Measurements from ENCODE around the gene SV2B. TPM values are rescaled to one million over a fixed set of nuclear protein-coding genes. Genes with fewer than 3 reads are reported as not detected.

Gene SV2B
- total RNA-seq, 3 donors from 2014 or later = 0.41 to 4.2 (median 0.80) TPM

DNA sequence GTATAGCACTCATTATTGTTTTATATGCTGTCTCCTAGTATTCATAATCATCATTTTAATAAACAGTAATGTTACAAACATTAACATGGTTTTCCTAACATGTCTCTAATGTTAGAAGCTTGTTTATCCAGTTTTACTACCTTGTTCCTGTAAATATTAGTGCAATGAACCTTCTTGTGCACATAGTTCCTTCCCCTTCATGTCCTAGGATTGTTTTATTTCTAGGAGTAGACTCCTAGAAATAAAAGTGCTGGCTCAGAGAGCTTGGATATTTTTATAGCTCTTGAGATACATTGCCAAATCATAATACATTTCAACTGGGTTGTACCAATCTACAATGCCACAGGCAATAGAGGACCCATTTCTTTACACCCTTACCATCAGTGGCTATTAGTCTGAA lies 161.3 kb downstream of the SV2B start:
- TF ChIP-seq, protein P1, sequence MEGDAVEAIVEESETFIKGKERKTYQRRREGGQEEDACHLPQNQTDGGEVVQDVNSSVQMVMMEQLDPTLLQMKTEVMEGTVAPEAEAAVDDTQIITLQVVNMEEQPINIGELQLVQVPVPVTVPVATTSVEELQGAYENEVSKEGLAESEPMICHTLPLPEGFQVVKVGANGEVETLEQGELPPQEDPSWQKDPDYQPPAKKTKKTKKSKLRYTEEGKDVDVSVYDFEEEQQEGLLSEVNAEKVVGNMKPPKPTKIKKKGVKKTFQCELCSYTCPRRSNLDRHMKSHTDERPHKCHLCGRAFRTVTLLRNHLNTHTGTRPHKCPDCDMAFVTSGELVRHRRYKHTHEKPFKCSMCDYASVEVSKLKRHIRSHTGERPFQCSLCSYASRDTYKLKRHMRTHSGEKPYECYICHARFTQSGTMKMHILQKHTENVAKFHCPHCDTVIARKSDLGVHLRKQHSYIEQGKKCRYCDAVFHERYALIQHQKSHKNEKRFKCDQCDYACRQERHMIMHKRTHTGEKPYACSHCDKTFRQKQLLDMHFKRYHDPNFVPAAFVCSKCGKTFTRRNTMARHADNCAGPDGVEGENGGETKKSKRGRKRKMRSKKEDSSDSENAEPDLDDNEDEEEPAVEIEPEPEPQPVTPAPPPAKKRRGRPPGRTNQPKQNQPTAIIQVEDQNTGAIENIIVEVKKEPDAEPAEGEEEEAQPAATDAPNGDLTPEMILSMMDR (IDR thresholded peaks at IDR 0.05) = no peak
- Histone ChIP-seq H3K4me1 (ENCODE audit: low read depth) (no peaks in the 10 kb centered on the region), H3K36me3 (ENCODE audit: low read depth) (no peaks in the 10 kb centered on the region), H3K9me3 (no peaks in the 10 kb centered on the region), H3K4me3 (no peak overlapping the region)
- ATAC-seq = no peak
- no peak for DNase-seq
- intact Hi-C loops (cut with DNase I, micrococcal nuclease) = loop anchor here in 1 of 2 donors (10.0 kb wide), 1 partner anchor 307 kb away; the partner anchor contains the start of gene RCCD1

- TF ChIP-seq, protein P1 (IDR thresholded peaks at IDR 0.05) = no peak
- Histone ChIP-seq H3K4me1 (ENCODE audit: low read depth) (no peaks in the 10 kb centered on the region), H3K4me3 (no peak overlapping the region), H3K9me3 (no peaks in the 10 kb centered on the region), H3K36me3 (ENCODE audit: low read depth) (no peaks in the 10 kb centered on the region)
- ATAC-seq (peak; percentile 48), DNase-seq (peak in 1 of 3 donors; percentile 13)
- intact Hi-C loops (cut with DNase I, micrococcal nuclease) = loop anchor here in 1 of 2 donors (10.0 kb wide), 1 partner anchor 309 kb away; the partner anchor contains the start of gene RCCD1
Measured at GRCh38 chr15:91263632-91264531, 163.8 kb downstream of the SV2B start.

DNA sequence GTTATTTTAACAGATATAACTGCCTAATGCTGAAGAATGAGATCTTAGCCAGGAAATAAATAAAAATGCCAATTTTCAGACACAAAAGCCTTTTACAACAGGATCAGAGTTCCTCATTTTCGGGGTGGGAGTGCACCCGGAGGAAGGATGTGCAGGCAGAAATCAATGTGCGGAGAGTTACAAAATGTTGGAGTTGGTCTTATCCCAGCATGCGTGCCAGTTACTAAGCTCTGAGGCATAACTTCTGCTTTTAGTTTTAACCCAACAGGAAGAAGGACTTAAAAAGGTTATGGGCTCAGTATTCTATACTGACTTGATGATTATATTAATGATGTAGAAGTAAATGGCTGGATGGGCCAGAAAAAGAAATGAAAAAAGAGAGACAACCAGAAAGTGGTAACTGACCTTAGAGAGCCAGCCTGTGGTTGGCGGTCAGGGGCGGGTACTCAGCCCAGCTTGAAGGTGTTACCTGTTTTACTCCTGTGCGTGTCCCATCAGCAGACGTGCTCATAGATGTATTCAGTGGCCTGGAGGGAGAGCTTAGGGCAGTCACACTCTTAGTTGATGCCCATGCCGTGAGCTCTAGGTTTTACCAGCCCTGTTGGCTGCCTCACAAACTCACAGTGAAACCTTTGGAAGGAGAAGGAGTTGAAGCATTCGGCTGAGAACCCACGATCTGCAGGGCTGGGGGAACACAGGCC lies 164.7 kb downstream of the SV2B start:
- Histone ChIP-seq H3K36me3 (ENCODE audit: low read depth) (no peaks in the 10 kb centered on the region), H3K4me1 (ENCODE audit: low read depth) (no peaks in the 10 kb centered on the region), H3K9me3 (no peaks in the 10 kb centered on the region), H3K4me3 (no peak overlapping the region)
- TF ChIP-seq, protein P1 (IDR thresholded peaks at IDR 0.05) = no peak
- DNase-seq = peak in 1 of 3 donors; percentile 8
- intact Hi-C loops (cut with DNase I, micrococcal nuclease) = loop anchor here in 1 of 2 donors (5.0 to 10.0 kb wide), 2 partner anchors 208 to 310 kb away; partner anchors contain the start of gene RCCD1
- ATAC-seq = no peak

- H3K9me3 ChIP-seq = no peaks in the 10 kb centered on the region
- H3K4me1 ChIP-seq (ENCODE audit: low read depth) = no peaks in the 10 kb centered on the region
- TF ChIP-seq, protein P1 (IDR thresholded peaks at IDR 0.05) = no peak
- intact Hi-C loops (cut with DNase I, micrococcal nuclease) = loop anchor here in 1 of 2 donors (5.0 to 10.0 kb wide), 2 partner anchors 208 to 311 kb away; partner anchors contain the start of gene RCCD1
- no peak for ATAC-seq
- no peaks in the 10 kb centered on the region for H3K36me3 ChIP-seq (ENCODE audit: low read depth)
- H3K4me3 ChIP-seq = no peak overlapping the region
- DNase-seq = no peak
Measured at GRCh38 chr15:91265416-91265940, 165.4 kb downstream of the SV2B start.

DNA sequence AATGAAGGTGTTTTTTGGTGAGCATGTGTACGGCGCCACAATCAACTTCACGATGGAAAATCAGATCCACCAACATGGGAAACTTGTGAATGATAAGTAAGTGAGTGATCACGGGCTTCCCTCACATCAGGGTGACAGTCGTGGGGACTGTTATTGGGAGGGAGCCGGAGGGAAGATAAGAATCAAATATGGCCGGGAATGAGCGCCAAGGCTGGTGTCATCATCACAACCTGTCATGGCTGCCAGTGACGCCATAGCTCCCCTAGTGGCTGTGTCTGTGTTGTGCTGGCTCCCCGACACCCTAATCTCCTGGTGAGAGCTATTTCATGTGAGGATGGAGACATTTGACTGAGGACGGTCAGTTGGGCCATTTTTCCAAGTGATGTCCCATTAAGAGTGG lies 168.5 kb downstream of the SV2B start:
- intact Hi-C loops (cut with DNase I, micrococcal nuclease) = loop anchor here in 1 of 2 donors (5.0 to 10.0 kb wide), 2 partner anchors 211 to 314 kb away; partner anchors contain the start of gene RCCD1
- Histone ChIP-seq H3K4me1 (ENCODE audit: low read depth) (no peaks in the 10 kb centered on the region), H3K36me3 (ENCODE audit: low read depth) (no peaks in the 10 kb centered on the region), H3K4me3 (no peak overlapping the region), H3K9me3 (no peaks in the 10 kb centered on the region)
- DNase-seq (no peak), ATAC-seq (no peak)
- TF ChIP-seq, protein P1 (IDR thresholded peaks at IDR 0.05) = no peak

Measured in mucosa of descending colon (tissue), 3 donors.